SJSA1 (cell line): ENCODE data around the gene OR13C2. TPM values are rescaled to one million over a fixed set of nuclear protein-coding genes. Genes with fewer than 3 reads are reported as not detected.
"Not testable (repeated sequence)": the region's sequence is repeated elsewhere in the genome, so short reads cannot be mapped to it uniquely, and the experiment has no call there.

ENCODE experiments used
- DNase-seq, 2 experiments: peaks; one replicate each; pipeline ENCODE4 v3.0.0-alpha.2; 2015 to 2020; ENCODE audit warnings: low spot score in 2 of 2, low read depth in 1 of 2
- H3K27ac ChIP-seq: fragments of 250-450 bp; sonication (Bioruptor Pico); 2 replicates; pipeline ENCODE4 v1.5.1; 2020; ENCODE audit warnings: mild to moderate bottlenecking, moderate library complexity
- H3K27me3 ChIP-seq: fragments of 250-450 bp; sonication (Bioruptor Pico); replicated peaks from 2 replicates; pipeline ENCODE4 v1.5.1; 2020; ENCODE audit warnings: mild to moderate bottlenecking, moderate library complexity
- H3K36me3 ChIP-seq: fragments of 250-450 bp; sonication (Bioruptor Pico); 2 replicates; pipeline ENCODE4 v1.5.1; 2020; ENCODE audit warnings: mild to moderate bottlenecking
- H3K4me1 ChIP-seq: fragments of 250-450 bp; sonication (Bioruptor Pico); replicated peaks from 2 replicates; pipeline ENCODE4 v1.6.1; 2021; ENCODE audit warnings: mild to moderate bottlenecking
- H3K4me3 ChIP-seq: fragments of 250-450 bp; sonication (Bioruptor Pico); 2 replicates; pipeline ENCODE4 v1.5.1; 2020; ENCODE audit warnings: mild to moderate bottlenecking
- H3K9me3 ChIP-seq: fragments of 250-450 bp; sonication (Bioruptor Pico); replicated peaks from 2 replicates; pipeline ENCODE4 v1.5.1; 2020; ENCODE audit warnings: mild to moderate bottlenecking
- total RNA-seq: library from RNA; depleted of rRNA; stranded (reverse); fragments of >200 nt; shearing (Covaris generic); gene quantifications from 2 replicates; pipeline ENCODE4 v1.2.3, GENCODE V29; 2014; rRNA removed

The OR13C2 gene, protein sequence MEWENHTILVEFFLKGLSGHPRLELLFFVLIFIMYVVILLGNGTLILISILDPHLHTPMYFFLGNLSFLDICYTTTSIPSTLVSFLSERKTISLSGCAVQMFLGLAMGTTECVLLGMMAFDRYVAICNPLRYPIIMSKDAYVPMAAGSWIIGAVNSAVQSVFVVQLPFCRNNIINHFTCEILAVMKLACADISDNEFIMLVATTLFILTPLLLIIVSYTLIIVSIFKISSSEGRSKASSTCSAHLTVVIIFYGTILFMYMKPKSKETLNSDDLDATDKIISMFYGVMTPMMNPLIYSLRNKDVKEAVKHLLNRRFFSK
- total RNA-seq: not detected in 2 replicates

GRCh38 chr9:104605527-104605926 lies at the start of gene OR13C2:
OR13C2 (minus strand) TSS chr9:104605627; CDS start chr9:104605627, 0 bp downstream.
- not testable (repeated sequence) for H3K27me3 ChIP-seq, H3K4me3 ChIP-seq, DNase-seq, H3K4me1 ChIP-seq, H3K36me3 ChIP-seq, H3K9me3 ChIP-seq, H3K27ac ChIP-seq

GRCh38 chr9:104635456-104635855 lies 30.0 kb upstream of the OR13C2 start:
- no peaks in the 10 kb centered on the region for H3K9me3 ChIP-seq
- no peaks in the 10 kb centered on the region for H3K36me3 ChIP-seq
- no peak overlapping the region for H3K4me3 ChIP-seq
- H3K4me1 ChIP-seq: no peaks in the 10 kb centered on the region
- H3K27ac ChIP-seq: no peak overlapping the region
- H3K27me3 ChIP-seq: no peaks in the 10 kb centered on the region
- no peak for DNase-seq

GRCh38 chr9:104633976-104634520 lies 28.6 kb upstream of the OR13C2 start:
- Histone ChIP-seq H3K36me3 (no peaks in the 10 kb centered on the region), H3K4me1 (no peaks in the 10 kb centered on the region), H3K9me3 (no peaks in the 10 kb centered on the region), H3K27ac (no peak overlapping the region), H3K27me3 (no peaks in the 10 kb centered on the region), H3K4me3 (no peak overlapping the region)
- DNase-seq: no peak

GRCh38 chr9:104625964-104626363 lies 20.5 kb upstream of the OR13C2 start:
- not testable (repeated sequence) for H3K36me3 ChIP-seq, H3K4me1 ChIP-seq, DNase-seq, H3K27ac ChIP-seq, H3K27me3 ChIP-seq, H3K4me3 ChIP-seq, H3K9me3 ChIP-seq

GRCh38 chr9:104618104-104618503 lies 12.7 kb upstream of the OR13C2 start, which contains the start of gene OR13C9:
OR13C9 (minus strand) TSS chr9:104618204; CDS start chr9:104618204, 0 bp downstream.
- H3K4me1 ChIP-seq: no peaks in the 10 kb centered on the region
- no peak within 1 kb of the TSS for H3K4me3 ChIP-seq
- H3K36me3 ChIP-seq: no peaks in the 10 kb centered on the region
- H3K9me3 ChIP-seq: no peaks in the 10 kb centered on the region
- no peak for DNase-seq
- H3K27me3 ChIP-seq: no peaks in the 10 kb centered on the region
- H3K27ac ChIP-seq: no peak within 1 kb of the TSS

DNA sequence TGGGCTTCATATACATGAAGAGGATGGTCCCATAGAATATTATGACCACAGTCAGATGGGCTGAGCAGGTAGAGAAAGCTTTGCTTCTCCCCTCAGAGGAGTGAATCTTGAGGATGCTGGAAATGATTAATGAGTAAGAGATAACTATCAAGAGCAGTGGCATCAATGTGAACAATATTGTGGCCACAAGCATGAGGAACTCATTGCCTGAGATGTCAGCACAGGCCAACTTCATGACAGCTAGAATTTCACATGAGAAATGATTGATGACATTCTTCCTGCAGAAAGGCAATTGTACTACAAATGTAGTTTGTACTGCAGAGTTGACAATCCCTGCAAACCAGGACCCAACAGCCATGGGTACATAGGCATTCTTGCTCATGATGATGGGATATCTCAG lies 12.0 kb upstream of the OR13C2 start:
- H3K36me3 ChIP-seq: no peaks in the 10 kb centered on the region
- no peaks in the 10 kb centered on the region for H3K9me3 ChIP-seq
- no peak overlapping the region for H3K4me3 ChIP-seq
- H3K27me3 ChIP-seq: no peaks in the 10 kb centered on the region
- DNase-seq: no peak
- H3K4me1 ChIP-seq: no peaks in the 10 kb centered on the region
- no peak overlapping the region for H3K27ac ChIP-seq

DNA sequence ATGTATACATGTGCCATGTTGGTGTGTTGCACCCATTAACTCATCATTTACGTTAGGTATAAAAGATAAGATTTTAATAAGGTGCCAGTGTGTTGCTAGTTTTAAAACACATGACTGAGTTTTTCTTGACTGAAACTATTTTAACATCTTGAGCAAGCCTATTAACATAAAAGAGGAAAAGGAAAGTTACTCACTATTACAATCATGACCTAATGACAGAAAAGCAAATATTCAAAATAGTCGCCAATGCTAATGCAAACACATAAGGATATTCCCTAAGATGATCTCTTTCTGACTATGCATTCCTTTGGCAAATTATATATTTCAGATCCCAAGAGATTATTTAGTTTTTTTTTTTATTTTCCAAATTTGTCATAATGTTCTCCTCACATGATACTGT lies 5.8 kb upstream of the OR13C2 start:
- Histone ChIP-seq H3K36me3 (no peaks in the 10 kb centered on the region), H3K27ac (no peak overlapping the region), H3K4me1 (no peaks in the 10 kb centered on the region), H3K9me3 (no peaks in the 10 kb centered on the region), H3K4me3 (no peak overlapping the region), H3K27me3 (no peaks in the 10 kb centered on the region)
- no peak for DNase-seq

- no peaks in the 10 kb centered on the region for H3K4me1 ChIP-seq
- H3K9me3 ChIP-seq: no peaks in the 10 kb centered on the region
- no peaks in the 10 kb centered on the region for H3K27me3 ChIP-seq
- H3K27ac ChIP-seq: no peak overlapping the region
- DNase-seq: no peak
- H3K36me3 ChIP-seq: no peaks in the 10 kb centered on the region
- H3K4me3 ChIP-seq: no peak overlapping the region
Observed at GRCh38 chr9:104608336-104608735, 2.9 kb upstream of the OR13C2 start.

DNA sequence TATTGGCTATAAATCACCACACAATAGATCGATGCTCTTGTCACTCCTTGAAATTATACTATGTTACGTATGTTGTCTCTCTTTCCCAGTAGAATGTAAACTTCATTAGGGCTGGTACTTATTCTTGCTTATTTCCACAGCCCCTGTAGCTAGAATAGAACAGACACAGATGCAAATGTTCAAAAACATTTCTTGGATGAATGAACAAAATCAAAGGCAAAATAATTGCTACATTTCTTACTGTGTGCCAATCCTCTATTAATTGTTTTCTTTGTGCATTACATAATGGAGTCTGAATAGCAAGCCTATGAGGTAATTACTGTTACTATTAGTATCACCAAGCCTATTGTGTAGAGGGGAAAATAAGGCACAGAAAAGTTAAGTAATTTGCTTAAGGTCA lies 725 bp upstream of the OR13C2 start:
- Histone ChIP-seq H3K9me3 (no peaks in the 10 kb centered on the region), H3K4me3 (no peak overlapping the region), H3K4me1 (no peaks in the 10 kb centered on the region), H3K27ac (no peak overlapping the region), H3K36me3 (no peaks in the 10 kb centered on the region), H3K27me3 (no peaks in the 10 kb centered on the region)
- DNase-seq: no peak

DNA sequence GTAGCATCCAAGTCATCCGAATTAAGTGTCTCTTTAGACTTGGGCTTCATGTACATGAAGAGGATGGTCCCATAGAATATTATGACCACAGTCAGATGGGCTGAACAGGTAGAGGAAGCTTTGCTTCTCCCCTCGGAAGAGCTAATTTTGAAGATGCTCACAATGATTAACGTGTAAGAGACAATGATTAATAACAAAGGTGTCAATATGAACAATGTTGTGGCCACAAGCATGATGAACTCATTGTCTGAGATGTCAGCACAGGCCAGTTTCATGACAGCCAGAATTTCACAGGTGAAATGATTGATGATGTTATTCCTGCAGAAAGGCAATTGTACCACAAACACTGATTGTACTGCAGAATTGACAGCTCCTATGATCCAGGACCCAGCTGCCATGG lies 626 bp downstream of the OR13C2 start:
- Histone ChIP-seq H3K27ac (no peak overlapping the region), H3K4me1 (no peaks in the 10 kb centered on the region), H3K4me3 (no peak overlapping the region), H3K36me3 (no peaks in the 10 kb centered on the region), H3K9me3 (no peaks in the 10 kb centered on the region), H3K27me3 (no peaks in the 10 kb centered on the region)
- DNase-seq: no peak

DNA sequence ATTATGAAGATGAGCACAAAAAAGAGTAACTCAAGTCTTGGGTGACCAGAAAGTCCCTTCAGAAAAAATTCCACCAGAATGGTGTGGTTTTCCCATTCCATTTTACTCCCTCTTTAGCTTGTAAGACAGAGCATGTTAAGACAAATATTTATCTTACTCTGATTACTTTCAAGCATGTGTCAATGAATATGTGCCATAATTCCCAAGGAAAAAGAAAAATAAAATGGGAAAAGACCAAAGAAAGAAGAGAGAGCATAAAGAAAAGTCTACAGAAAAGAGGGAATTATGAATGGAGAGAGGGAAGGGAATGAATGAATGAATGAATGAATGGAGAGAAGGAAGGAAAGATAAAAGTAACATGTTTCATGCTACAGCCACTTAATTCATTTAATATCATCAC lies 6.1 kb downstream of the OR13C2 start, which contains the start of gene OR13C5:
TSS of gene OR13C5 (minus strand) at position 101 of the 400 bp plus-strand sequence. CDS start at position 101, 0 bp downstream.
- not testable (repeated sequence) for H3K4me3 ChIP-seq, H3K9me3 ChIP-seq, H3K4me1 ChIP-seq, H3K36me3 ChIP-seq, DNase-seq, H3K27me3 ChIP-seq, H3K27ac ChIP-seq

- H3K9me3 ChIP-seq, H3K36me3 ChIP-seq, H3K4me3 ChIP-seq, H3K27me3 ChIP-seq, DNase-seq, H3K27ac ChIP-seq, H3K4me1 ChIP-seq: not testable (repeated sequence)
Observed at GRCh38 chr9:104598749-104599148, 6.7 kb downstream of the OR13C2 start.

DNA sequence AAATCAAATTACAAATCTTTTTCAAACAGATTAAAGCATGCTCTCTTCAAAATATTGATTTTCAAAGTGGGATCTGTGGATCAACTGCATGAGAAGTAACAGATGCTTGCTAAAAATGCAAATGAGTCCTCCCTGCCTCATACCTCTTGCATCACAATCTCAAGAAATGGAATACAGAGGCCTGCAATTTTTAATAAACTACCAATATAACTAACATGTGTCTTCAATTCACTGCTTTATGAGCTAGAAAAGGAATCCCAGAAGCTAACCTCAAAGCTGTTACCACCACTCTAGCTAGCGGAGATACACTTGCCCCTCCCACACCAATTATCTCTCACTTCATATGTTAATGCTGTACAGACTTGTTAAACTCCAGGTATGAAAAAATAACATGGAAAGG lies 15.8 kb downstream of the OR13C2 start:
- no peak overlapping the region for H3K4me3 ChIP-seq
- no peaks in the 10 kb centered on the region for H3K9me3 ChIP-seq
- H3K36me3 ChIP-seq: no peaks in the 10 kb centered on the region
- DNase-seq: no peak
- H3K27ac ChIP-seq: no peak overlapping the region
- no peaks in the 10 kb centered on the region for H3K27me3 ChIP-seq
- no peaks in the 10 kb centered on the region for H3K4me1 ChIP-seq

DNA sequence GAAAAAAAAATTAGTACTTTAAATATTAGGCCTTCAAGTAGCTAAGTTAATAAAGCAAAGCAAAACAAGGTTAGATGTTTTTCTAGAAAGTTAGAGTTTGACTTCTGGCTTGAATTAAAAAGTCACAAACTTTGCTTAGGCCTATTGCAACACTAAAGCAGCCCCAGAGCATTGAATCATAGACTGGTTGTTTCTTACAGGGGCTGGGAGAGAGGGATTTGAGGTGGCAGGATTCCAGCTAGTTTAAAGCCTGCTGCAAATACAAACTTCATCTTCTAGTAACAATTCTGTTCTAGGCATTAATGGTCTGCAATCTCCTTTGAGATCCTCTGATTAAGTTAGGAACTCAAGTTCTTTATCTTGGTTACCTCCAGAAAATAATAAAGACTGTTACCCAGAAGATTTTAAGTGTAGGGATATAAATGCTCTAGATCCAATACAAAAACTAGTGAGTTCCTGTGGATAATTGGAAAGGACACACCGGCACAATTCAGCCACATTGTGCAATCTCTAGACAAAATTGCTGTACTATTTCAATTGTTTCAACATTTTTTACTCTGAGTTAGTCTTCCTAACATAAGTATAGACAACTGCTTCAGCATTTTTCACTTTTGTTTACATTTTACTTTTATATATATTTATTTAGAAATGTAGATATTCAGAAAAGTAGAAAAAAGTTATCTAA lies 18.8 kb downstream of the OR13C2 start:
- H3K4me1 ChIP-seq: no peaks in the 10 kb centered on the region
- H3K4me3 ChIP-seq: no peak overlapping the region
- no peaks in the 10 kb centered on the region for H3K36me3 ChIP-seq
- DNase-seq: no peak
- H3K27ac ChIP-seq: no peak overlapping the region
- H3K27me3 ChIP-seq: no peaks in the 10 kb centered on the region
- no peaks in the 10 kb centered on the region for H3K9me3 ChIP-seq
